Stimulated activated CD8-positive, alpha-beta memory T cell treated with anti-CD3 and anti-CD28 coated beads, Interleukin-2, amount 100 ng/mL, for 48 hours (primary cell): ENCODE measurements around the gene UGT2B17.

Experiments used
- DNase-seq, 2 donors: peaks; one replicate each; pipeline ENCODE4 v3.0.0-alpha.2; 2020; ENCODE audit warnings: low read depth in 2 of 2

Gene UGT2B17

GRCh38 chr4:68489338-68489737 is 86.8 kb downstream of the UGT2B17 start:
- no peak for DNase-seq
